Neuronal stem cell (in vitro differentiated cells): ENCODE data around the gene SMIM24.

ENCODE experiments used
- DNase-seq: peaks from one replicate; pipeline ENCODE4 v3.0.0-alpha.2; 2013; ENCODE audit warnings: low spot score
- H2AFZ ChIP-seq: one replicate; pipeline ENCODE4 v1.6.1; 2013; ENCODE audit warnings: mild to moderate bottlenecking, low read length, inconsistent platforms
- H2AK5ac ChIP-seq: 2 replicates; pipeline ENCODE4 v1.6.1; 2013; ENCODE audit warnings: low read depth, mild to moderate bottlenecking, inconsistent platforms, low read length, moderate library complexity, mixed read lengths
- H2BK120ac ChIP-seq: 2 replicates; pipeline ENCODE4 v1.6.1; 2013; ENCODE audit warnings: low read depth, mild to moderate bottlenecking, inconsistent platforms, low read length, moderate library complexity, mixed read lengths
- H2BK12ac ChIP-seq: one replicate; pipeline ENCODE4 v1.6.1; 2013; ENCODE audit warnings: low read length, inconsistent platforms
- H2BK15ac ChIP-seq: 2 replicates; pipeline ENCODE4 v1.6.1; 2013; ENCODE audit warnings: mild to moderate bottlenecking, low read length, inconsistent platforms, mixed read lengths
- H2BK5ac ChIP-seq: one replicate; pipeline ENCODE4 v1.6.1; 2013; ENCODE audit warnings: inconsistent platforms, mild to moderate bottlenecking, low read length, moderate library complexity
- H3K14ac ChIP-seq: one replicate; pipeline ENCODE4 v1.6.1; 2013; ENCODE audit warnings: low read length, inconsistent platforms
- H3K18ac ChIP-seq: 2 replicates; pipeline ENCODE4 v1.6.1; 2013; ENCODE audit warnings: low read length, inconsistent platforms
- H3K23ac ChIP-seq: 2 replicates; pipeline ENCODE4 v1.6.1; 2013; ENCODE audit warnings: low read depth, mild to moderate bottlenecking, mixed read lengths, low read length, inconsistent platforms; ENCODE audit not compliant: poor library complexity
- H3K27ac ChIP-seq: replicated peaks from 3 replicates; pipeline ENCODE4 v1.5.1; 2013; ENCODE audit warnings: low read length, inconsistent platforms
- H3K27me3 ChIP-seq, 3 experiments: 2 replicates each; pipeline ENCODE4 v1.6.1; 2013; ENCODE audit warnings: low read length in 3 of 3, mild to moderate bottlenecking in 2 of 3, inconsistent platforms in 1 of 3, low read depth in 1 of 3, mixed read lengths in 1 of 3, moderate library complexity in 1 of 3; ENCODE audit not compliant: control insufficient read depth in 3 of 3, insufficient read depth in 3 of 3
- H3K36me3 ChIP-seq, 2 donors: replicated peaks in 1 of 2; 2 replicates each; pipeline ENCODE4 v1.6.1; 2013; ENCODE audit warnings: low read length in 2 of 2; ENCODE audit not compliant: control insufficient read depth in 2 of 2, insufficient read depth in 2 of 2
- H3K4ac ChIP-seq: 2 replicates; pipeline ENCODE4 v1.6.1; 2013; ENCODE audit warnings: inconsistent platforms, mild to moderate bottlenecking, low read length, moderate library complexity
- H3K4me1 ChIP-seq, 2 donors: 1 replicate in 1 of 2; 2 replicates in 1 of 2; pipeline ENCODE4 v1.6.1; 2013; ENCODE audit warnings: low read length in 2 of 2, low read depth in 1 of 2; ENCODE audit not compliant: control insufficient read depth in 2 of 2, insufficient read depth in 1 of 2
- H3K4me2 ChIP-seq: one replicate; pipeline ENCODE4 v1.6.1; 2013; ENCODE audit warnings: mild to moderate bottlenecking, low read length, inconsistent platforms; ENCODE audit not compliant: insufficient read depth, poor library complexity, severe bottlenecking
- H3K4me3 ChIP-seq, 2 donors: 2 replicates each; pipeline ENCODE4 v1.5.1; 2013; ENCODE audit warnings: low read length in 2 of 2, mild to moderate bottlenecking in 2 of 2, inconsistent platforms in 1 of 2, moderate library complexity in 1 of 2
- H3K79me1 ChIP-seq: one replicate; pipeline ENCODE4 v1.6.1; 2013; ENCODE audit warnings: low read depth, mild to moderate bottlenecking, inconsistent platforms, low read length, moderate library complexity
- H3K9ac ChIP-seq: one replicate; pipeline ENCODE4 v1.6.1; 2013; ENCODE audit warnings: mild to moderate bottlenecking, low read depth, low read length, inconsistent platforms; ENCODE audit not compliant: poor library complexity
- H3K9me3 ChIP-seq, 2 donors: replicated peaks in 1 of 2; 2 replicates each; pipeline versions ENCODE3 to v1.6.1; 2013; ENCODE audit warnings: low read length in 2 of 2, mild to moderate bottlenecking in 2 of 2, inconsistent platforms in 1 of 2, low read depth in 1 of 2, mixed read lengths in 1 of 2, moderate library complexity in 1 of 2; ENCODE audit not compliant: control insufficient read depth in 2 of 2, insufficient read depth in 1 of 2
- H4K8ac ChIP-seq: one replicate; pipeline ENCODE4 v1.6.1; 2013; ENCODE audit warnings: low read depth, mild to moderate bottlenecking, inconsistent platforms, low read length, moderate library complexity
- H4K91ac ChIP-seq: one replicate; pipeline ENCODE4 v1.6.1; 2013; ENCODE audit warnings: low read length, low read depth, mild to moderate bottlenecking, inconsistent platforms; ENCODE audit not compliant: poor library complexity
- WGBS, 2 donors: extraction: QIAGEN DNeasy Blood & Tissue Kit; methylation state at CpG; one replicate each; pipeline ENCODE4 v1.1.7; 2013; ENCODE audit warnings: missing lambda C conversion rate in 2 of 2, mixed read lengths in 1 of 2; ENCODE audit not compliant: insufficient read length in 2 of 2, insufficient replicate concordance in 1 of 2; ENCODE audit errors: extremely low coverage in 2 of 2; 5-methylcytosine and 5-hydroxymethylcytosine counted together

SMIM24 gene

DNA sequence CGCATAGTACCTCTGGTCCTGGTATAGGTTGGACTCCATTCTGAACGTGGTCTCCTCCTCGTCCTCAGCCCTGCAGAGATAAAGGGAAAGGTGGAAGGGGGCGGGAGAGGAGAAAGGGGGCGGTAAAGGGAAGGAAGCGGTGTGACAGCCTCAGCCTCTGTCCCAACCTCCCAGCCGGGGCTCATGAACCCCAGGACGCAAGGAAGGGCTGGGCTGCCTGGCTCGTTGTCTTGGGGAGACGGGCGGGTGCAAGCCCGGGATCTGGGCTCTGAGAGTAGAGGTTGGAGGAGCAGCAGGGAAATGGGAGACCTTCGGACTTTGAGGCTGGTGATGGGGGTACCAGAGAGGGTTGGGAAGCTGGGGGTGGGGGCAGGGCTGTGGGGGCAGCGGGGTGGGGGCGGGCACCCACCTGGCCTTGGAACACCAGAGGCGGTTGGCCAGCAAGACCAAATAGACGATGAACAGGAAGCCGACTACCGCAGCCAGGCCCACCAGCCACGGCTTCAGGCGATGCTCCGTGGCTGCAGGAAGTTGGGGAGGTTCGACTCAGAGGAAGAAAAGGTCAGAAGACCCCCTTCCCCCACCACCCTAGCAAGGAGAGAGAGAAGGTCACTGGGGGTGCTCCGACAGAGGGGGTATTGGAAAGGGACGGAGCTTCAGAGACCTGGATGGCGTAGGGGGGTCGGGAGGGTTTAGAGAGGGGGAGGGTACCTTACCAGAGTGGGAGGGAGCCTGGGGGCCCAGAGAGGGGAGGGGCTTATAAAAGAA is 1.7 kb downstream of the SMIM24 start:
- H4K91ac ChIP-seq = no peak overlapping the region
- peaks cover 0 to 36% (median 4%) of the 10 kb centered on the region in 3 experiments for H3K27me3 ChIP-seq
- H3K36me3 ChIP-seq = no peaks in the 10 kb centered on the region
- peak overlapping the region; percentile 59 for H3K18ac ChIP-seq
- peaks cover 2 to 6% of the 10 kb centered on the region in 2 donors for H3K4me1 ChIP-seq
- no peak overlapping the region for H2BK15ac ChIP-seq
- H4K8ac ChIP-seq = no peak overlapping the region
- H3K27ac ChIP-seq = no peak overlapping the region
- H2AFZ ChIP-seq = peak overlapping the region; percentile 45
- H3K4ac ChIP-seq = no peak overlapping the region
- H3K79me1 ChIP-seq = no peaks in the 10 kb centered on the region
- WGBS, 2 donors = no CpG with 5 or more reads among the region's 27 CpGs
- no peak for DNase-seq
- H3K9me3 ChIP-seq = no peaks in the 10 kb centered on the region
- H3K4me3 ChIP-seq = no peak overlapping the region
- no peak overlapping the region for H2BK5ac ChIP-seq
- peak overlapping the region; percentile 51 for H3K23ac ChIP-seq
- no peak overlapping the region for H3K14ac ChIP-seq
- H2BK120ac ChIP-seq = no peak overlapping the region
- H3K9ac ChIP-seq = no peak overlapping the region
- peak overlapping the region; percentile 24 for H3K4me2 ChIP-seq
- H2AK5ac ChIP-seq = no peak overlapping the region
- H2BK12ac ChIP-seq = no peak overlapping the region

DNA sequence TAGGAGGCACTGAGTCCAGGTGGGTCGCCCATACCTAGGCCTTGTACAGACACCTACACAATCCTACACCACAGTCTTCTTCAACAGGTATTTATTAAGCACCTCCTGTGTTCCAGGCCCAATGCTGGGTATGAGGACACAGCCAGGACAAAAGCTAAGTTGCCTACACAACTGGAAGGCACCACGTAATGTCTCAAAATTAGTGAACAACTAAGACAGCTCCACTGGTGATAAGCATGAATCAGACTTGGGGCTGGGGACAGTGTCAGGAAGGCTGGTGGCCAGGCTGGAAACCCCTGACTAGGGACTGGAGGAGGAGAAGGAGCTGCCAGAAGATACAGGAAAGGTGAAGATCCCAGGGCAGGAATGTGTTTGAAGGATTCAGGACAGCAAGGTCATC is 2.4 kb downstream of the SMIM24 start:
- no peak overlapping the region for H2AFZ ChIP-seq
- H3K36me3 ChIP-seq = no peaks in the 10 kb centered on the region
- no peak overlapping the region for H2AK5ac ChIP-seq
- no peaks in the 10 kb centered on the region for H3K79me1 ChIP-seq
- H3K9me3 ChIP-seq = no peaks in the 10 kb centered on the region
- H2BK120ac ChIP-seq = no peak overlapping the region
- no peak overlapping the region for H4K8ac ChIP-seq
- no CpG with 5 or more reads among the region's 2 CpGs for WGBS, 2 donors
- H3K4me3 ChIP-seq = no peak overlapping the region
- H3K14ac ChIP-seq = no peak overlapping the region
- H3K4me2 ChIP-seq = no peak overlapping the region
- no peak overlapping the region for H3K23ac ChIP-seq
- no peak overlapping the region for H3K27ac ChIP-seq
- peaks cover 0 to 34% (median 4%) of the 10 kb centered on the region in 3 experiments for H3K27me3 ChIP-seq
- H4K91ac ChIP-seq = no peak overlapping the region
- H3K18ac ChIP-seq = no peak overlapping the region
- H3K4ac ChIP-seq = no peak overlapping the region
- no peak for DNase-seq
- H3K9ac ChIP-seq = no peak overlapping the region
- no peak overlapping the region for H2BK12ac ChIP-seq
- H2BK15ac ChIP-seq = no peak overlapping the region
- no peak overlapping the region for H2BK5ac ChIP-seq
- peaks cover 2 to 6% of the 10 kb centered on the region in 2 donors for H3K4me1 ChIP-seq

DNA sequence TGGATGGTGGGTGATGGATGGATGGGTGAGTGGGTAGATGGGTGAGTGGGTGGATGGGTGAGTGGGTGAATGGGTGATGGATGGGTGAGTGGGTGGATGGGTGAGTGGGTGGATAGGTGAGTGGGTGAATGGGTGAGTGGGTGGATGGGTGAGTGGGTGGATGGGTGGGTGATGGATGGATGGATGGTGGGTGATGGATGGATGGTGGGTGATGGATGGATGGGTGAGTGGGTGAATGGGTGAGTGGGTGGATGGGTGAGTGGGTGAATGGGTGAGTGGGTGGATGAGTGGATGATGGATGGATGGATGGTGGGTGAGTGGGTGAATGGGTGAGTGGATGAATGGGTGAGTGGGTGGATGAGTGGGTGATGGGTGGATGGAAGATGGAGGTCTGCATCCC is 2.8 kb downstream of the SMIM24 start:
- Histone ChIP-seq H2BK15ac (no peak overlapping the region), H4K8ac (no peak overlapping the region), H2BK120ac (no peak overlapping the region), H3K79me1 (no peaks in the 10 kb centered on the region), H3K23ac (no peak overlapping the region), H4K91ac (no peak overlapping the region), H3K27ac (no peak overlapping the region), H3K9ac (no peak overlapping the region), H3K4ac (no peak overlapping the region), H3K4me2 (no peak overlapping the region), H2AFZ (no peak overlapping the region), H3K14ac (no peak overlapping the region), H3K9me3 (no peaks in the 10 kb centered on the region), H3K4me3 (no peak overlapping the region), H2BK5ac (no peak overlapping the region), H3K36me3 (no peaks in the 10 kb centered on the region), H3K27me3 (peaks cover 0 to 33% (median 4%) of the 10 kb centered on the region in 3 experiments), H2AK5ac (no peak overlapping the region), H3K4me1 (peaks cover 2 to 6% of the 10 kb centered on the region in 2 donors), H3K18ac (no peak overlapping the region), H2BK12ac (no peak overlapping the region)
- no peak for DNase-seq

DNA sequence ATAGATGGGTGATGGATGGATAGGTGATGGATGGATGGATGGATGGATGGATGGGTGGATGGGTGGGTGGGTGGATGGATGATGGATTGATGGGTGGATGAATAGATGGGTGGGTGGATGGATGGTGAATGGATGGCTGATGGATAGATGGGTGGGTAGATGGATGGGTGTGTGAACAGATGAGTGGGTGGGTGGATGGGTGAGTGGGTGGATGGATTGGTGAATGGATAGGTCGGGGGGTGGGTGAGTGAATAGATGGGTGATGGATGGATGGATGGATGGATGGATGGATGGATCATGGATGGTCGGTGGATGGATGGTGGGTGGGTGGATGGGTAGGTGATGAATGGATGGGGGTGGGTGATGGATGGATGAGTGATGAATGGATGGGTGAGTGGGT is 3.5 kb downstream of the SMIM24 start:
- Histone ChIP-seq H2BK5ac (no peak overlapping the region), H3K79me1 (no peaks in the 10 kb centered on the region), H2BK12ac (no peak overlapping the region), H3K18ac (no peak overlapping the region), H3K4ac (no peak overlapping the region), H4K8ac (no peak overlapping the region), H2BK15ac (no peak overlapping the region), H3K27me3 (peaks cover 0 to 28% (median 4%) of the 10 kb centered on the region in 3 experiments), H3K23ac (no peak overlapping the region), H3K9me3 (peaks cover 0 to 1% of the 10 kb centered on the region in 2 donors), H2AK5ac (no peak overlapping the region), H2BK120ac (no peak overlapping the region), H3K36me3 (no peaks in the 10 kb centered on the region), H3K4me1 (peaks cover 2 to 5% of the 10 kb centered on the region in 2 donors), H3K9ac (no peak overlapping the region), H3K27ac (no peak overlapping the region), H3K4me2 (no peak overlapping the region), H2AFZ (no peak overlapping the region), H3K4me3 (no peak overlapping the region), H4K91ac (no peak overlapping the region), H3K14ac (no peak overlapping the region)
- no CpG with 5 or more reads among the region's 2 CpGs for WGBS, 2 donors
- no peak for DNase-seq
